ENCODE results near the gene SLC8A1.

SLC8A1 gene

GRCh38 chr2:40348038-40348437 lies 103.9 kb downstream of the SLC8A1 start:
- DNase-seq = no peak

- DNase-seq = no peak
Measured at GRCh38 chr2:40346535-40347354, 105.1 kb downstream of the SLC8A1 start.

DNA sequence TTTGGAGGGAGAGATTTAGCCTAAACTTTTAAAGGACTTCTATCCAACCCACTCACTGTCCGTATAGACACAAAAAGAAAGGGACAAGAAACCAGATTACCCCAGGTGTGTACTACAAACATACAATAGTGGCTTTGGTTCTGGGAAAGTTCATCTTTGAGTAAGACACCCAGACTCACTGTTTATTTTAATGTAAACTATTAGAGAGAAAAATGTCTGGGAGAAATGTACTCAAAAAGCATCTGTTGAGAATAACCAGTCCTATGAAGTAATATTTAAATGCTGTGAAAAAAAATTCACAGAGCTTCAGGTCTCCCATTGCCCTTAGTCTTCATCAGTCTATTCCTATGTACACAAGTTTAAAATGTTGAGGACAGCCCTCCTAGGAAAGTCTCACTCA lies 107.5 kb downstream of the SLC8A1 start:
- DNase-seq = no peak

- DNase-seq = no peak
Measured at GRCh38 chr2:40343902-40344301, 108.0 kb downstream of the SLC8A1 start.

DNA sequence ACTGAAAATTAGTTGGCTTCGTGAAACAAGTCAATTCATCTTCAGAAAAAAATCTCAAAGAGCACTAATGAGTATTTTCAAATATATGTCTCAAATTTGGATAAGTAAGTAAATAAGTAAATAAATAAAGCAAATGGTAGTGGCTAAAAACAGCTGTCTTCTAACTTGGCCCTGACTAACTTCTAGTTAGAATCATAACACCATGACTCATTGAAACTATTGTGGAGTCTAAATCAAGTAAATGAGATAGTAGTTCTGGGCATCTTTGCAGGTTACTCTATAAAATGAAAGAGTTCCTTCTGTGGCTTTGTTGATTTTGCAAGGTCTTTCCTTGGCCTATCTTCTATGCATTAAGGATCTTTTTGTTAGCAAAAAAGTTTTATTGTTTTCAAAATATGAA lies 110.7 kb downstream of the SLC8A1 start:
- no peak for DNase-seq

- DNase-seq = no peak
Measured at GRCh38 chr2:40339026-40339425, 112.9 kb downstream of the SLC8A1 start.

DNA sequence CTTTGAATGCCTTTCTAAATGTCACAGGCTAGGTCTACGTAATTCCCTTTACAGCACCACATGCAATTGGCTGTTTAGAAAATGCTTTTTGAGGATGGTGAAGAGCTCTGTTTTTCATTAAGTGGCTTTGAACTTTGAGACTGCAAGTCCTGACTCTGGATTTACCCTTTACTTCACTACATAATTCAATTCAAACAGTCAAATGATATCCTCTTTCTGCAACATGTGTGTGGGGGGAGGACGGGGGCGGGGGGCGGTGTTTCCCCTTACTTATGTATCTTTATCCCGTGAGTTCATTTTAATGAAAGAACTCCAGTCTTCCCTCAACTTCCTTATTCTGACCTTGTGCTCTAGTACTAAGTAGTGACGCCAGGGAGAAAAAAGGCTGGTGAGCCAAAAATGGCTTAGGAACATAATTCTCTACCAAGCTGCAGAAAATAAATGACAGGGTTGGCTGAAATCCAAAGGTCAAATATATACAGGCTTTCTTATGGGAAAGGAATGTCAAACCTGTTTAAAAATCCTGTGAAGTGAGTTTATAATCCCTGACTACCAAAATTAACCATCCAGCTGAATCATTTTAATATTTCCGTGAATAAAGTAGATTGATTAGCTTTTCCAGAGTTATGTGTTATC lies 119.6 kb downstream of the SLC8A1 start:
- DNase-seq = no peak

- DNase-seq = no peak
Measured at GRCh38 chr2:40330096-40330495, 121.8 kb downstream of the SLC8A1 start.

DNA sequence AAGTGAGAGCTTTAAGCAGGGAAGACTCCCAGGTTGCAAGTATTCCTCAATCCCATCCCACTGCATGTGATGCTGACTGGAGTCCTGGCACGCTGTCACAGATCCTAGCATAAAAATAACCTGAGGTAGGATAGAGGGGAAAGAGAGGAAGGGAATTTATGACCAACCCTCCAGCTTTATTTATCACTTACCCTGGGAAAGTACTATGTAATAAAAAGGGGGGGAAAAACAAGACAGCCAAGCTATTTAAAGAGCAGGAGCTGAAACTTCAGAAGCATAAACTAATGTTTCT lies 122.2 kb downstream of the SLC8A1 start:
- no peak for DNase-seq

DNA sequence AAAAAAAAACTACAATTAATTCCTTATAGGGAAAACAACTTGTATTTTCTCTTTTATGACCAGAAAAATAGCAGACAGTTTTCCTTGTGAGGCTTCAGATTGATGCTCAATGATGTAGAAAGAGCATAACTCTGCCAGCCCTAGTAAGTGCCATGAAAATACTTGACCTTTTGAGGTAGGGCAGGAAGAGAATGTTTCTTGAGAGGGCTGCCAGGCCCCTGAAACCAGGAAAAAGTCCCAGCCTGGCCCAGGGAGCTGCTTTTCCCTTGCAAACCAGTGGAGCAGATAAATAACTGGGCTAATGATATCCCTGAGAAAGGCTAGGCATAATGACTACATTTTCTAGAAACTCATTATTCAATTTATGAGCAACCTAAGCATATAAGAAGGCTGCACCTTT lies 126.8 kb downstream of the SLC8A1 start:
- DNase-seq = no peak

DNA sequence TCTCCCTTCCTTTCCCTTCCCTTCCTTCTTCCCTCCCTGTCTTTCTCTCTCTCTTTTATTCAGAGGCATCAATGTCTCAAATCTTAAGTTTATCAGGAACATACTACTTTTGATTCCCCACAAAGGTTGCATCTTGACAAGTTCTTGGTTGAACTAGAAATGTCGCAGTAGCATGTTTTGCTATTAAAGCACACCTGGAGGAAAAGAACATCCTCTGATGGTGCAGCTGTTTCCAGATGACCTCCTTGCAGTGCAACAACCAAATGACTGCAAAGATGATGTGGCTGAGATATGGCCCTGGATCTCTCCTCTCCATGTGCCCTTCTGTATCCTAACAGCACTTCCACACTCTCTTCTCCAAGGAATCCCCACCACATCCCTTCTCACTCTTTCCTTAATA lies 127.2 kb downstream of the SLC8A1 start:
- no peak for DNase-seq

DNA sequence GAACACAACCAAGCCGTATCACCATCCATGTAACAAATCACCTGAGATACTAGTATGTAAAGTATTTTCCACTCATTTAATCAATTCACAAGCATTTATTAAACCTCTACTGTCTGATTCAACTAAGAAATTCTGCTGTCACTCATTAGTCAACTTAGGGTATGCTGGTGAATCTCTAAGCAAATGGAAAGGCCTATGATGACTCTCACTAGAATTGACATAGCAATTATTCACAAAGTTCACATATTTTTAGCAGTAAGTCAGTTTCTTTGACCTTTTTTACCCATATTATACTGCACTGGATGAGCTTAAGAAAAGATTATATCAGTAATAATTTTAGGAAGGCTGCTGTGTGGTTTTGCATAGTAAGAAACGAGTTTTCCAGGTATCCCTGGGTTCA lies 130.1 kb downstream of the SLC8A1 start:
- no peak for DNase-seq

DNA sequence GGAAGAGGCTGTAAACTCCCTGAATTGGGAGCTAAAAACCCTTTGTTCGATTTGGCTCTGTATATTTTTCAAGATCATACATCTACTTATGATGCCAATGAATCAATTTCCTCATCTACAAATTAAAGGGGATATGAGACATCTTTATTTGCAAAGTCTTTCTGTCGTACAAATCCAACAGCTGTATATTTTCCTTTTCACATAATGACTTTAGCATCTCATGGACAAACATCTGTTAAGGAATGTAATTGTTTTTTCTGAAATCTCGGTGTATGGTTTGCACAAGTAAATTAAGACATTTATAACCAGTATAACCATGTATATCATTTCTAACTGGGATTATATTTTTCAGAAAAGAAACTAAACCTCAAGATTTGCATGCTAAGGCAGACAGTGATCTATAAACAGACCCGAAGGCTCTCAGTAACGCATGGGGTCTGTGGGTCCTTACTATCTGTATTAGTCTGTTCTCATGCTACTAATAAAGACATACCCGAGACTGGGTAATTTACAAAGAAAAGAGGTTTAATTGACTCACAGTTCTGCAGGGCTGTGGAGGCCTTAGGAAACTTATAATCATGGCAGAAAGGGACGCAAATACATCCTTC lies 130.8 kb downstream of the SLC8A1 start:
- DNase-seq = no peak

GRCh38 chr2:40318921-40319320 lies 133.0 kb downstream of the SLC8A1 start:
- no peak for DNase-seq

- no peak for DNase-seq
Measured at GRCh38 chr2:40317761-40318160, 134.1 kb downstream of the SLC8A1 start.

- DNase-seq = no peak
Measured at GRCh38 chr2:40317046-40317445, 134.8 kb downstream of the SLC8A1 start.

DNA sequence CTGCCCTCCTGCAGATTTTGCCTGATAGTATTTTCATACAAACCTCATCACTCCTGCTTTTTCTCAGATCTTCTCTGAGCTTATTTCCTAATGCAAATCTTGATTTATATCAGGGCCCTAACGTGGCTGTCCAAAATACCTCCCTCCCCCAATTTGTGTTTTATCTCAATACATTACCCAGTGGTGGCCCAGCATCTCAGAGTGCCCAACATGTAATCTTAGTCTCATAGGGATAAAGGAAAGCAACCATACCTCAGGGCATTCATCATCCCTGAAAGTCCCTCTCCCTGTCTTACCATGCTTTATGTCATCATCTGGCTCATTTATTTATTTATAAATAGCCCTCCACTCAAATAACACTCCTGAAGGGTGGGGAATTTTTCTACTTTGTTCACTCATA lies 135.3 kb downstream of the SLC8A1 start:
- DNase-seq = no peak

- no peak for DNase-seq
Measured at GRCh38 chr2:40315683-40316082, 136.2 kb downstream of the SLC8A1 start.

DNA sequence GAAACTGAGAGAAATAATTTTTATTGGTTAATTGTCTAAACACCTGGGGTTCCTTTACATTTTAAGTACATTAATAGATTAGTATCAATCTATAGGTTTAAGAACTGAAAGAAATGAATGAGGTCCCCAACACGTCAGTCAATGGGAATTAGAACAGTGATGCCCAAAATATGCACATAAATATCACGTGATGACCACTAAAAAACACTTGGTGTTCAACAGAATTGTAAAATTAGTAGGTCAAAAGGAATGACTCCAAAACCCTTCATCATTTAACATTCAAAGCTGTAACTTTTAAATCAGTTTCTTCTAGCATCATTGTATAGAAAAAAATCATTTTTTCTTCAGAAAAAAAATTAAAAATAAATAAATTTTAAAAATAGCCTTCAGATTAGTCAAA lies 140.9 kb downstream of the SLC8A1 start:
- no peak for DNase-seq

- no peak for DNase-seq
Measured at GRCh38 chr2:40310303-40310702, 141.6 kb downstream of the SLC8A1 start.

DNA sequence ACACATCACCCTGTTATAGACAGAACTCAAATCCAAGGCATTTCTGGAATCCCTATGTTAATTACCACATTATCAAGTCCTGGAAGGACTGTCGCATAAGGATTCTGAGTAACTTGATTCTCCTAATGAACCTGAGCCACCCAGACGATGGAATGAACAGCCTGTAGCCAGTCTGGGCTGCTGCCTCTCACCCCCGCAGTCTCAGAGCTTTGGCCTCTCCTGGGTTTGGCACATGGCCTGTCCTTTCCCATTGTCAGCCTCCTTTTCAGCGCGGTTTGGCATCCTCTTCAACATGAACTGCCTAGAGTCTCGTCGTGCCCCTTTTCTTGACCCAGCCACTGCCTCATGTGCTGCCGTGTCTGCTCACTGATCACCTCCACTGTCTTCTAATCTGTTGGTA lies 147.6 kb downstream of the SLC8A1 start:
- no peak for DNase-seq

- no peak for DNase-seq
Measured at GRCh38 chr2:40303746-40304145, 148.1 kb downstream of the SLC8A1 start.

- DNase-seq = no peak
Measured at GRCh38 chr2:40302751-40303325, 149.1 kb downstream of the SLC8A1 start.

DNA sequence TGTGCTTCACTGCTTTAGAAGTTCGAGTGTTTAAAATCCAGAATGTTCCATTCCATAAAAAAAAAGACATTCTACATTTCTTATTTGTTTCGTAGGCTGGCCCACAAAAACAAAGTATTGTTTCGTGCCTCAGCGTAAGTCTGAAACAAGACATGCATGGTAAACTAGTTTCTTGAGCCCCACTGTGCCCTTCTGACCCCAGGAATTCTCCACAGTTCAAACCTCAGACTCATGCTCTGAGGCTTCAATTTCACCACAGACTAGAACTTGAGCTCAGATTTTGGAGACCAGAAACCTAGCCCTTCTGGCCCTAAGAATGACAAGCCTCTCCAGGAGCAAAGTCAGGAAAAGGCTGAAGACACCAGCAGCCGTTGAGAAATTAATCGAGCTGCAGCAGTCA lies 151.5 kb downstream of the SLC8A1 start:
- no peak for DNase-seq

Data from DMS53 (cell line).